Progenitor cell of endocrine pancreas (in vitro differentiated cells): ENCODE results near the gene PPIP5K2. TPM values are rescaled to one million over a fixed set of nuclear protein-coding genes. Genes with fewer than 3 reads are reported as not detected.

Experiments
- DNase-seq: peaks from one replicate; pipeline ENCODE4 v3.0.0; 2021; ENCODE audit warnings: low spot score; ENCODE audit not compliant: unreplicated experiment
- H3K27ac Mint-ChIP-seq: 2 replicates; pipeline ENCODE4 v1.8.0; 2021; ENCODE audit warnings: mild to moderate bottlenecking, moderate library complexity, mixed read lengths
- H3K27me3 Mint-ChIP-seq: 2 replicates; pipeline ENCODE4 v1.8.0; 2021; ENCODE audit warnings: mixed read lengths
- H3K36me3 Mint-ChIP-seq: 2 replicates; pipeline ENCODE4 v1.8.0; 2022; ENCODE audit warnings: mixed read lengths; ENCODE audit not compliant: insufficient read depth
- H3K4me1 Mint-ChIP-seq: 2 replicates; pipeline ENCODE4 v1.8.0; 2021; ENCODE audit warnings: low read depth, mixed read lengths
- H3K4me3 Mint-ChIP-seq: 2 replicates; pipeline ENCODE4 v1.8.0; 2021; ENCODE audit warnings: low read depth, mild to moderate bottlenecking, moderate library complexity, mixed read lengths
- H3K9me3 Mint-ChIP-seq: 2 replicates; pipeline ENCODE4 v1.8.0; 2021; ENCODE audit warnings: low read depth, mixed read lengths
- total RNA-seq: library from RNA; stranded (reverse); gene quantifications from 2 replicates; pipeline ENCODE4 v1.2.1, GENCODE V29; 2021
- TF ChIP-seq, protein P1 (sequence below): fragments of 200-600 bp; sonication (generic); IDR thresholded peaks from one replicate; pipeline ENCODE4 v1.5.0; 2021; ENCODE audit warnings: antibody characterized with exemption, mild to moderate bottlenecking; ENCODE audit not compliant: unreplicated experiment

Gene PPIP5K2
- total RNA-seq, 1 donor from 2014 or later, result 89.2 TPM

DNA sequence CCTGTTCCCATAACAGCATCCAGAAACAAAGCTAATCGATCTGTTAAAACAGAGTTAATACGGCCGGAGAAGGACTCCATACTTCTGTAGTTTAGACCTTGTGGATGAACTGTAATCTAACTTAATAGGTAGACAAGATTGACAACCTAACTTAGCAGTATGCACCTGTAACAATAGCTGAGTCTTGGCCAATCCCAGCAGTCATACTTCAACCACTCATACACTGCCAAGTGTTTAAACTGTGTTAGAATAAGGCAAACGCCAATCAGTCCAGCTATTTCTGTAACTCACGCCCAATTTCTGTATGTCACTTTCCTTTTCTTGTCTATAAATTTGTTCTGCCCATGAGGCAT, 104.8 kb downstream of the PPIP5K2 start:
- peaks cover 10% of the 10 kb centered on the region for H3K9me3 Mint-ChIP-seq
- H3K27me3 Mint-ChIP-seq, result no peaks in the 10 kb centered on the region
- no peak overlapping the region for H3K27ac Mint-ChIP-seq
- no peak overlapping the region for H3K4me3 Mint-ChIP-seq
- H3K4me1 Mint-ChIP-seq, result no peaks in the 10 kb centered on the region
- TF ChIP-seq, protein P1, sequence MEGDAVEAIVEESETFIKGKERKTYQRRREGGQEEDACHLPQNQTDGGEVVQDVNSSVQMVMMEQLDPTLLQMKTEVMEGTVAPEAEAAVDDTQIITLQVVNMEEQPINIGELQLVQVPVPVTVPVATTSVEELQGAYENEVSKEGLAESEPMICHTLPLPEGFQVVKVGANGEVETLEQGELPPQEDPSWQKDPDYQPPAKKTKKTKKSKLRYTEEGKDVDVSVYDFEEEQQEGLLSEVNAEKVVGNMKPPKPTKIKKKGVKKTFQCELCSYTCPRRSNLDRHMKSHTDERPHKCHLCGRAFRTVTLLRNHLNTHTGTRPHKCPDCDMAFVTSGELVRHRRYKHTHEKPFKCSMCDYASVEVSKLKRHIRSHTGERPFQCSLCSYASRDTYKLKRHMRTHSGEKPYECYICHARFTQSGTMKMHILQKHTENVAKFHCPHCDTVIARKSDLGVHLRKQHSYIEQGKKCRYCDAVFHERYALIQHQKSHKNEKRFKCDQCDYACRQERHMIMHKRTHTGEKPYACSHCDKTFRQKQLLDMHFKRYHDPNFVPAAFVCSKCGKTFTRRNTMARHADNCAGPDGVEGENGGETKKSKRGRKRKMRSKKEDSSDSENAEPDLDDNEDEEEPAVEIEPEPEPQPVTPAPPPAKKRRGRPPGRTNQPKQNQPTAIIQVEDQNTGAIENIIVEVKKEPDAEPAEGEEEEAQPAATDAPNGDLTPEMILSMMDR, result no peak
- no peak for DNase-seq
- no peaks in the 10 kb centered on the region for H3K36me3 Mint-ChIP-seq

DNA sequence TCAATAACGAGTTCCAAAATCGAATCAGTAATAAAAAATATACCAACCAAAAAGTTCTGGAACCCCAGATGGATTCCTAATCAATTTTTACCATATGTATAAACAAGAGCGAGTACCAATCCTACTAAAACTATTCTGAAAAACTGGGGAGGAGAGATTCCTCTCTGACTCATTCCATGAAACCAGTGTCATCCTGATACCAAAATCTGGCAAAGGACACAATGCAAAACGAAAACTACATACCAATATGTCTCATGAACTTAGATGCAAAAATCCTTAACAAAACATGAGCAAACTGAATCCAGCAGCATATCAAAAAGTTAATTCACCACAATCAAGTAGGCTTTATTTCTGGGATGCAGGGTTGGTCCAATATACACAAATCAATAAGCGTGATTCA, 108.0 kb downstream of the PPIP5K2 start:
- DNase-seq, result no peak
- TF ChIP-seq, protein P1, result no peak
- Mint-ChIP-seq H3K4me1 (no peaks in the 10 kb centered on the region), H3K27me3 (no peaks in the 10 kb centered on the region), H3K4me3 (no peak overlapping the region), H3K27ac (no peak overlapping the region), H3K36me3 (no peaks in the 10 kb centered on the region), H3K9me3 (peaks cover 10% of the 10 kb centered on the region)

DNA sequence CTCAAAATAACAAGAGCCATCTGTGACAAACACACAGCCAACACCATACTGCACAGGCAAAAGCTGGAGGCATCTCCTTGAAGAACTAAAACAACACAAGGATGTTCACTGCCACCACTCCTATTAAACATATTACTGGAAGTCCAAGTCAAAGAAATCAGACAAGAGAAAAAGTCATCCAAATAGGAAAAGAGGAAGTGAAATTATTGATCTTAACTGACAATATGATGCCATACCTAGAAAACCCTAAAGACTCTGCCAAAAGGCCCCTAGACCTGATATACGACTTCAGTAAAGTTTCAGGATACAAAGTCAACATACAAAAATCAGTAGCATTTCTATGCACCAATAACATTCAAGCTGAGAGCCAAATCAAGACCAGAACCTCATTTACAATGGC, 108.5 kb downstream of the PPIP5K2 start:
- TF ChIP-seq, protein P1, result no peak
- no peak for DNase-seq
- Mint-ChIP-seq H3K27me3 (no peaks in the 10 kb centered on the region), H3K36me3 (no peaks in the 10 kb centered on the region), H3K4me1 (no peaks in the 10 kb centered on the region), H3K27ac (no peak overlapping the region), H3K4me3 (no peak overlapping the region), H3K9me3 (peaks cover 10% of the 10 kb centered on the region)

DNA sequence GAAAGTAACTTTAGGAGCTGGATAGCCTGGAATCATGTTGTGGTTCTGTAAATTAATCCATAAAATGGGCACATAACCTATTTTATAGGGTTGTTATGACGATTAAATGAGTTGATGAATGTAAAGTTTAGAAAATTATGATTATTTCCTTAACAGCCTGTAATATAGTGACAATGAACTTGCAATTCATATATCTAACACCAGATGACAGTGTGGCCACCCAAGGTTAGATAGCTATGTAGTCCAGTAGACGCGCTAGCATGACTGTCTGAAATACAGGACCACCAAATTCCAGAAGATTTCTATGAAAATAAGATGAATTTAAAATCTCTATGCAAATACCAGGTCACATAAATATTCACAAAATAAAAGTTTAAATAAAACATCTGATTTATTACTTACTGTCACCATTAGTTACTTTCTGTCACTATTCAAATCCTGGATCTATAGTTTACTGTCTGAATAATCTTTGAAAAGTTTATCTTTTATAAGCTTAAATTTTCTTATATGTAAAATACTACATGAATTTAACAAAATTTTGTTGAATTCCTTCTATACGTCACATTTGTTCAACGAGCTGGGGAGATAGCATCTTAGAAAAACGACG, 112.4 kb downstream of the PPIP5K2 start:
- no peak overlapping the region for H3K27ac Mint-ChIP-seq
- no peak overlapping the region for H3K4me3 Mint-ChIP-seq
- H3K9me3 Mint-ChIP-seq, result peaks cover 12% of the 10 kb centered on the region
- TF ChIP-seq, protein P1, result peak; percentile 72
- no peak for DNase-seq
- H3K36me3 Mint-ChIP-seq, result no peaks in the 10 kb centered on the region
- H3K27me3 Mint-ChIP-seq, result no peaks in the 10 kb centered on the region
- H3K4me1 Mint-ChIP-seq, result peaks cover 2% of the 10 kb centered on the region

DNA sequence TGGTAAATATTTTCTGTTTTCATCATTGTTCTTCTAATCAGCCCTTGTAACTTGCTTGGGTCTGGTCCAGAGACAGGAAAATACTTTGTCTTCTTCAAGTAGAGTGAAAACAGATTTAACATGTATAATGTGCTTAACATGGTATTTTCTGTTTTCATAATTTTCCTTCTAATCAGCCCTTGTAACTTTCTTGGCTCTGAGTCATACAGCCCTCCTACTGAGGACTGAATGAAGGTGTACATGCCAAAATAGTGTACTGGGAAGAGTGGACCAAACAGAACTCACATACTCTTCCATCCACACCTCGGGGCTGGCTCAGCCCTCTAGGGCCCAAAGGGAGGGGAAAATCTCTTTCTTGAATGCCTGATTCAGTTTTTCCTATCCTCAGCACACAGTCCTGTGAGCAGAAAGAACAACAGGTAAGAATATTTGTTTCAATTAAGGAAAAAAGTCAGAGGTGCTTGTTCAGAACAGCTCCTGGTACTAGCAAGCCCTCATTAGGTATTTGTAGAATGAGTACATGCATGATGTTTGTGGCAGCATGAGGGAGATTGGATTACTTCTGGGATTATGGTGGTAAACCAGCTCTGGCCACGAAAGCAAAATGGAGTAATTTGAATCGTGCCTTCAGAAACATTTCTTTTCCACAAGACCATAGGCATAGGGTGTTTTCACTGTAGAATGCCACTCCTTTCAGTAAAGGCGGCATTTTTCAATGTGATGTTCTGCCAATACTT, 114.3 kb downstream of the PPIP5K2 start:
- Mint-ChIP-seq H3K9me3 (peaks cover 11% of the 10 kb centered on the region), H3K36me3 (no peaks in the 10 kb centered on the region), H3K4me3 (no peak overlapping the region), H3K27me3 (no peaks in the 10 kb centered on the region), H3K4me1 (peaks cover 2% of the 10 kb centered on the region), H3K27ac (no peak overlapping the region)
- TF ChIP-seq, protein P1, result no peak
- no peak for DNase-seq
